H9 (cell line): ENCODE measurements around the gene ST6GAL1. TPM values are rescaled to one million over a fixed set of nuclear protein-coding genes. Genes with fewer than 3 reads are reported as not detected.
A peak's percentile ranks its signal among the peaks of the same experiment; 100 is the strongest.

Experiments
- DNase-seq: peaks from one replicate; pipeline ENCODE4 v3.0.0-alpha.2; 2017
- H2AFZ ChIP-seq: one replicate; pipeline ENCODE4 v1.6.1; 2013; ENCODE audit warnings: mild to moderate bottlenecking, low read length, control low read depth, moderate library complexity
- H2AK5ac ChIP-seq: 2 replicates; pipeline ENCODE4 v1.6.1; 2013; ENCODE audit warnings: low read length, control low read depth, mixed read lengths; ENCODE audit not compliant: insufficient read length
- H2BK120ac ChIP-seq: one replicate; pipeline ENCODE4 v1.6.1; 2013; ENCODE audit warnings: low read depth, mild to moderate bottlenecking, low read length, control low read depth, inconsistent platforms; ENCODE audit not compliant: poor library complexity, severe bottlenecking
- H2BK12ac ChIP-seq: 2 replicates; pipeline ENCODE4 v1.6.1; 2013; ENCODE audit warnings: low read length, control low read depth, mixed read lengths, low read depth; ENCODE audit not compliant: insufficient read length
- H2BK15ac ChIP-seq: 2 replicates; pipeline ENCODE4 v1.6.1; 2013; ENCODE audit warnings: low read depth, low read length, control low read depth
- H2BK20ac ChIP-seq: one replicate; pipeline ENCODE4 v1.6.1; 2013; ENCODE audit warnings: low read depth, mild to moderate bottlenecking, low read length, control low read depth, inconsistent platforms; ENCODE audit not compliant: poor library complexity, severe bottlenecking
- H2BK5ac ChIP-seq: 2 replicates; pipeline ENCODE4 v1.6.1; 2013; ENCODE audit warnings: low read length, control low read depth, mixed read lengths; ENCODE audit not compliant: insufficient read length
- H3K14ac ChIP-seq: 2 replicates; pipeline ENCODE4 v1.6.1; 2013; ENCODE audit warnings: low read length, control low read depth; ENCODE audit not compliant: insufficient read depth
- H3K18ac ChIP-seq: 2 replicates; pipeline ENCODE4 v1.6.1; 2013; ENCODE audit warnings: low read depth, mild to moderate bottlenecking, mixed read lengths, low read length, control low read depth; ENCODE audit not compliant: insufficient read length
- H3K23ac ChIP-seq: 2 replicates; pipeline ENCODE4 v1.6.1; 2013; ENCODE audit warnings: low read length, control low read depth, mixed read lengths, low read depth; ENCODE audit not compliant: insufficient read length
- H3K23me2 ChIP-seq: 2 replicates; pipeline ENCODE4 v1.6.1; 2013; ENCODE audit warnings: low read depth, mild to moderate bottlenecking, mixed read lengths, low read length, control low read depth; ENCODE audit not compliant: insufficient read length, poor library complexity, severe bottlenecking
- H3K27ac ChIP-seq: 2 replicates; pipeline ENCODE4 v1.5.1; 2013; ENCODE audit warnings: low read length, control low read depth, mixed read lengths, low read depth; ENCODE audit not compliant: insufficient read length
- H3K27me3 ChIP-seq: 2 replicates; pipeline ENCODE4 v1.6.1; 2013; ENCODE audit warnings: low read length, control low read depth, inconsistent platforms; ENCODE audit not compliant: insufficient read depth
- H3K4ac ChIP-seq: 2 replicates; pipeline ENCODE4 v1.6.1; 2013; ENCODE audit warnings: low read depth, mild to moderate bottlenecking, control low read depth, inconsistent platforms, low read length, moderate library complexity
- H3K4me1 ChIP-seq: 2 replicates; pipeline ENCODE4 v1.6.1; 2013; ENCODE audit warnings: low read length, control low read depth, inconsistent platforms; ENCODE audit not compliant: insufficient read depth
- H3K4me2 ChIP-seq: 2 replicates; pipeline ENCODE4 v1.6.1; 2013; ENCODE audit warnings: low read length, control low read depth, mixed read lengths; ENCODE audit not compliant: insufficient read length, insufficient read depth
- H3K56ac ChIP-seq: 2 replicates; pipeline ENCODE4 v1.6.1; 2013; ENCODE audit warnings: low read depth, mild to moderate bottlenecking, mixed read lengths, low read length, control low read depth; ENCODE audit not compliant: insufficient read length
- H3K79me1 ChIP-seq: 2 replicates; pipeline ENCODE4 v1.6.1; 2013; ENCODE audit warnings: low read depth, mild to moderate bottlenecking, moderate library complexity, low read length, control low read depth, inconsistent platforms; ENCODE audit not compliant: insufficient read depth, poor library complexity, severe bottlenecking
- H3K79me2 ChIP-seq: 2 replicates; pipeline ENCODE4 v1.6.1; 2013; ENCODE audit warnings: low read length, control low read depth, inconsistent platforms; ENCODE audit not compliant: insufficient read depth
- H3K9ac ChIP-seq: 2 replicates; pipeline ENCODE4 v1.6.1; 2013; ENCODE audit warnings: low read length, control low read depth, mixed read lengths; ENCODE audit not compliant: insufficient read length; ENCODE audit errors: extremely low read depth
- H3K9me3 ChIP-seq: one replicate; pipeline ENCODE4 v1.6.1; 2013; ENCODE audit warnings: low read depth, low read length, inconsistent platforms; ENCODE audit not compliant: control insufficient read depth
- H3T11ph ChIP-seq: one replicate; pipeline ENCODE4 v1.6.1; 2013; ENCODE audit warnings: mild to moderate bottlenecking, low read length, control low read depth, inconsistent platforms
- H4K20me1 ChIP-seq: one replicate; pipeline ENCODE4 v1.6.1; 2013; ENCODE audit not compliant: control insufficient read depth, insufficient read length, insufficient read depth
- H4K5ac ChIP-seq: 2 replicates; pipeline ENCODE4 v1.6.1; 2013; ENCODE audit warnings: low read depth, mild to moderate bottlenecking, mixed read lengths, low read length, control low read depth; ENCODE audit not compliant: insufficient read length
- H4K8ac ChIP-seq: replicated peaks from 2 replicates; pipeline ENCODE4 v1.6.1; 2013; ENCODE audit warnings: low read length, control low read depth, mixed read lengths, low read depth; ENCODE audit not compliant: insufficient read length
- H4K91ac ChIP-seq: 2 replicates; pipeline ENCODE4 v1.6.1; 2013; ENCODE audit warnings: low read depth, mild to moderate bottlenecking, moderate library complexity, mixed read lengths, low read length, control low read depth; ENCODE audit not compliant: insufficient read length
- H3K27ac Mint-ChIP-seq, 3 experiments: 2 replicates in 2 of 3; 3 replicates in 1 of 3; pipeline ENCODE4 v1.8.0; 2020 to 2021; ENCODE audit warnings: mixed read lengths in 3 of 3, mild to moderate bottlenecking in 1 of 3, moderate library complexity in 1 of 3
- H3K27me3 Mint-ChIP-seq: 2 replicates; pipeline ENCODE4 v1.8.0; 2021; ENCODE audit warnings: low read depth, mild to moderate bottlenecking, moderate library complexity, mixed read lengths
- H3K36me3 Mint-ChIP-seq, 3 experiments: 2 replicates in 2 of 3; 3 replicates in 1 of 3; pipeline ENCODE4 v1.8.0; 2020 to 2021; ENCODE audit warnings: low read depth in 3 of 3, mixed read lengths in 3 of 3; ENCODE audit not compliant: insufficient read depth in 1 of 3
- H3K4me1 Mint-ChIP-seq, 2 experiments: 2 replicates each; pipeline ENCODE4 v1.8.0; 2020; ENCODE audit warnings: mixed read lengths in 2 of 2
- H3K4me3 Mint-ChIP-seq, 2 experiments: 2 replicates in 1 of 2; 3 replicates in 1 of 2; pipeline ENCODE4 v1.8.0; 2020 to 2021; ENCODE audit warnings: mild to moderate bottlenecking in 2 of 2, mixed read lengths in 2 of 2, moderate library complexity in 1 of 2
- H3K9me3 Mint-ChIP-seq, 2 experiments: 2 replicates in 1 of 2; 3 replicates in 1 of 2; pipeline ENCODE4 v1.8.0; 2020; ENCODE audit warnings: mild to moderate bottlenecking in 2 of 2, mixed read lengths in 2 of 2, moderate library complexity in 1 of 2
- WGBS: extraction: QIAGEN DNeasy Blood & Tissue Kit; methylation state at CpG from one replicate; pipeline ENCODE4 v1.1.7; 2013; ENCODE audit warnings: missing lambda C conversion rate, low lambda C conversion rate, mixed read lengths; ENCODE audit not compliant: insufficient read length; ENCODE audit errors: extremely low coverage; 5-methylcytosine and 5-hydroxymethylcytosine counted together
- total RNA-seq: library from RNA; stranded (reverse); gene quantifications from 2 replicates; pipeline ENCODE4 v1.2.1, GENCODE V29; 2021
- TF ChIP-seq, protein P1 (sequence below): fragments of 200-600 bp; sonication (generic); conservative IDR thresholded peaks from 3 replicates; pipeline ENCODE4 v1.8.0; 2021; ENCODE audit warnings: antibody characterized with exemption, mild to moderate bottlenecking

Gene ST6GAL1
- total RNA-seq, 1 experiment from 2014 or later: 139 TPM

- H3K36me3 Mint-ChIP-seq: peaks cover 0 to 4% (median 3%) of the 10 kb centered on the region in 3 experiments; a peak in 4 of 7 replicates
- H3K4me1 Mint-ChIP-seq: peaks cover 5 to 6% of the 10 kb centered on the region in 2 experiments; a peak in 3 of 4 replicates
- Histone ChIP-seq H3K4ac (no peak overlapping the region), H3K23me2 (no peaks in the 10 kb centered on the region), H4K20me1 (no peaks in the 10 kb centered on the region), H3K23ac (no peak overlapping the region), H2BK12ac (no peak overlapping the region), H2BK5ac (no peak overlapping the region), H2AK5ac (no peak overlapping the region), H4K91ac (no peak overlapping the region), H3K14ac (no peak overlapping the region), H3K27ac (no peak overlapping the region), H3K56ac (no peak overlapping the region), H3K4me2 (no peak overlapping the region), H3K4me1 (no peaks in the 10 kb centered on the region), H3K27me3 (no peaks in the 10 kb centered on the region; the same call in 1 of the 2 replicates), H2BK20ac (no peak overlapping the region), H2BK15ac (no peak overlapping the region), H2AFZ (no peak overlapping the region), H3K18ac (no peak overlapping the region), H3K9me3 (no peaks in the 10 kb centered on the region), H3T11ph (no peak overlapping the region), H4K5ac (no peak overlapping the region), H3K9ac (no peak overlapping the region), H2BK120ac (no peak overlapping the region), H3K79me1 (no peaks in the 10 kb centered on the region), H4K8ac (no peak overlapping the region), H3K79me2 (no peaks in the 10 kb centered on the region)
- WGBS: no CpG with 5 or more reads among the region's 2 CpGs
- no peaks in the 10 kb centered on the region for H3K9me3 Mint-ChIP-seq
- no peak for DNase-seq
- no peak overlapping the region for H3K4me3 Mint-ChIP-seq
- H3K27me3 Mint-ChIP-seq: no peaks in the 10 kb centered on the region
- TF ChIP-seq, protein P1, sequence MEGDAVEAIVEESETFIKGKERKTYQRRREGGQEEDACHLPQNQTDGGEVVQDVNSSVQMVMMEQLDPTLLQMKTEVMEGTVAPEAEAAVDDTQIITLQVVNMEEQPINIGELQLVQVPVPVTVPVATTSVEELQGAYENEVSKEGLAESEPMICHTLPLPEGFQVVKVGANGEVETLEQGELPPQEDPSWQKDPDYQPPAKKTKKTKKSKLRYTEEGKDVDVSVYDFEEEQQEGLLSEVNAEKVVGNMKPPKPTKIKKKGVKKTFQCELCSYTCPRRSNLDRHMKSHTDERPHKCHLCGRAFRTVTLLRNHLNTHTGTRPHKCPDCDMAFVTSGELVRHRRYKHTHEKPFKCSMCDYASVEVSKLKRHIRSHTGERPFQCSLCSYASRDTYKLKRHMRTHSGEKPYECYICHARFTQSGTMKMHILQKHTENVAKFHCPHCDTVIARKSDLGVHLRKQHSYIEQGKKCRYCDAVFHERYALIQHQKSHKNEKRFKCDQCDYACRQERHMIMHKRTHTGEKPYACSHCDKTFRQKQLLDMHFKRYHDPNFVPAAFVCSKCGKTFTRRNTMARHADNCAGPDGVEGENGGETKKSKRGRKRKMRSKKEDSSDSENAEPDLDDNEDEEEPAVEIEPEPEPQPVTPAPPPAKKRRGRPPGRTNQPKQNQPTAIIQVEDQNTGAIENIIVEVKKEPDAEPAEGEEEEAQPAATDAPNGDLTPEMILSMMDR: no peak
- peak overlapping the region in 1 of 3 experiments; percentile 20; a peak in 1 of 7 replicates for H3K27ac Mint-ChIP-seq
Measured at GRCh38 chr3:187120326-187120725, 190.0 kb downstream of the ST6GAL1 start.
